ENCODE measurements around the gene IL6. TPM values are rescaled to one million over a fixed set of nuclear protein-coding genes. Genes with fewer than 3 reads are reported as not detected.

Gene IL6
- total and polyA plus RNA-seq, 9 of the 15 experiments (the other 6 are each of a cell fraction or from before 2014, with no cell fraction given), result 0.76 to 2.9 (median 1.5) TPM

DNA sequence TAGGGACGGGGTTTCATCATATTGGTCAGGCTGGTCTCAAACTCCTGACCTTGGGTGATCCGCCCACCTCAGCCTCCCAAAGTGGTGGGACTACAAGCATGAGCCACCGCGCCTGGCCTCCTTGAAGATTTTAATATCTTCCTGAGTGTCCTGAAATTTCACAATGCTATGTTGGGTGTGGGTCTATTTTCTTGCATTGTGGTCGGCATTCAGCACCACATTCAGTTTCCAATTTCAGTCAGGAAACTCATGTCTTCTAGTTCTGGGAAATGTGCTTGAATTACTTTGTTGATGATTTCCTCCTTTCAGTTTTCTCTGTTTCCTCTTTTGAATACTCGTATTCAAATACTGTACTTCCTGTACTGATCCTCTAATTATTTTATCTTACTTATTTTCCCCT, 49.3 kb upstream of the IL6 start (continued):
- TF ChIP-seq KLF16 (IDR thresholded peaks at IDR 0.05) (no peak), ZNF280B (CRISPR knock-in tag; IDR thresholded peaks at IDR 0.05) (no peak), NR2C1 (IDR thresholded peaks at IDR 0.05) (no peak), NR2C1 (tag; IDR thresholded peaks at IDR 0.05) (0 out of 2 replicates have a peak, but pooled peaks have one; percentile 16), CHD1 (IDR thresholded peaks at IDR 0.05; ENCODE audit: low read length) (no peak), ZNF395 (CRISPR knock-in tag; IDR thresholded peaks at IDR 0.05) (0 out of 2 replicates have a peak, but pooled peaks have one; percentile 39), EP400 (IDR thresholded peaks at IDR 0.05) (peak; percentile 31; the same call in 1 of the 2 replicates), FOXK2 (conservative IDR thresholded peaks at IDR 0.05 in 1 of 2, IDR thresholded peaks at IDR 0.05 in 1 of 2; ENCODE audit: low read depth in 2 of 2) (0 out of 4 replicates have a peak, but pooled peaks have one; percentile 36 to 39), MAFK (IDR thresholded peaks at IDR 0.05; ENCODE audit: low read length) (no peak), ZNF589 (CRISPR knock-in tag; IDR thresholded peaks at IDR 0.05; ENCODE audit: low read depth) (no peak), ETV6 (IDR thresholded peaks at IDR 0.05; ENCODE audit: borderline replicate concordance in 1 of 2, low read depth in 2 of 2, low read length in 1 of 2) (0 out of 4 replicates have a peak, but pooled peaks of 1 of the 2 experiments have one; percentile 26), ETV6 (CRISPR knock-in tag; IDR thresholded peaks at IDR 0.05; ENCODE audit: borderline replicate concordance) (no peak), MYNN (IDR thresholded peaks at IDR 0.05) (no peak), MYNN (CRISPR knock-in tag; IDR thresholded peaks at IDR 0.05) (no peak), NR2F6 (CRISPR knock-in tag; IDR thresholded peaks at IDR 0.05) (no peak)
- TF ChIP-seq, protein P1, sequence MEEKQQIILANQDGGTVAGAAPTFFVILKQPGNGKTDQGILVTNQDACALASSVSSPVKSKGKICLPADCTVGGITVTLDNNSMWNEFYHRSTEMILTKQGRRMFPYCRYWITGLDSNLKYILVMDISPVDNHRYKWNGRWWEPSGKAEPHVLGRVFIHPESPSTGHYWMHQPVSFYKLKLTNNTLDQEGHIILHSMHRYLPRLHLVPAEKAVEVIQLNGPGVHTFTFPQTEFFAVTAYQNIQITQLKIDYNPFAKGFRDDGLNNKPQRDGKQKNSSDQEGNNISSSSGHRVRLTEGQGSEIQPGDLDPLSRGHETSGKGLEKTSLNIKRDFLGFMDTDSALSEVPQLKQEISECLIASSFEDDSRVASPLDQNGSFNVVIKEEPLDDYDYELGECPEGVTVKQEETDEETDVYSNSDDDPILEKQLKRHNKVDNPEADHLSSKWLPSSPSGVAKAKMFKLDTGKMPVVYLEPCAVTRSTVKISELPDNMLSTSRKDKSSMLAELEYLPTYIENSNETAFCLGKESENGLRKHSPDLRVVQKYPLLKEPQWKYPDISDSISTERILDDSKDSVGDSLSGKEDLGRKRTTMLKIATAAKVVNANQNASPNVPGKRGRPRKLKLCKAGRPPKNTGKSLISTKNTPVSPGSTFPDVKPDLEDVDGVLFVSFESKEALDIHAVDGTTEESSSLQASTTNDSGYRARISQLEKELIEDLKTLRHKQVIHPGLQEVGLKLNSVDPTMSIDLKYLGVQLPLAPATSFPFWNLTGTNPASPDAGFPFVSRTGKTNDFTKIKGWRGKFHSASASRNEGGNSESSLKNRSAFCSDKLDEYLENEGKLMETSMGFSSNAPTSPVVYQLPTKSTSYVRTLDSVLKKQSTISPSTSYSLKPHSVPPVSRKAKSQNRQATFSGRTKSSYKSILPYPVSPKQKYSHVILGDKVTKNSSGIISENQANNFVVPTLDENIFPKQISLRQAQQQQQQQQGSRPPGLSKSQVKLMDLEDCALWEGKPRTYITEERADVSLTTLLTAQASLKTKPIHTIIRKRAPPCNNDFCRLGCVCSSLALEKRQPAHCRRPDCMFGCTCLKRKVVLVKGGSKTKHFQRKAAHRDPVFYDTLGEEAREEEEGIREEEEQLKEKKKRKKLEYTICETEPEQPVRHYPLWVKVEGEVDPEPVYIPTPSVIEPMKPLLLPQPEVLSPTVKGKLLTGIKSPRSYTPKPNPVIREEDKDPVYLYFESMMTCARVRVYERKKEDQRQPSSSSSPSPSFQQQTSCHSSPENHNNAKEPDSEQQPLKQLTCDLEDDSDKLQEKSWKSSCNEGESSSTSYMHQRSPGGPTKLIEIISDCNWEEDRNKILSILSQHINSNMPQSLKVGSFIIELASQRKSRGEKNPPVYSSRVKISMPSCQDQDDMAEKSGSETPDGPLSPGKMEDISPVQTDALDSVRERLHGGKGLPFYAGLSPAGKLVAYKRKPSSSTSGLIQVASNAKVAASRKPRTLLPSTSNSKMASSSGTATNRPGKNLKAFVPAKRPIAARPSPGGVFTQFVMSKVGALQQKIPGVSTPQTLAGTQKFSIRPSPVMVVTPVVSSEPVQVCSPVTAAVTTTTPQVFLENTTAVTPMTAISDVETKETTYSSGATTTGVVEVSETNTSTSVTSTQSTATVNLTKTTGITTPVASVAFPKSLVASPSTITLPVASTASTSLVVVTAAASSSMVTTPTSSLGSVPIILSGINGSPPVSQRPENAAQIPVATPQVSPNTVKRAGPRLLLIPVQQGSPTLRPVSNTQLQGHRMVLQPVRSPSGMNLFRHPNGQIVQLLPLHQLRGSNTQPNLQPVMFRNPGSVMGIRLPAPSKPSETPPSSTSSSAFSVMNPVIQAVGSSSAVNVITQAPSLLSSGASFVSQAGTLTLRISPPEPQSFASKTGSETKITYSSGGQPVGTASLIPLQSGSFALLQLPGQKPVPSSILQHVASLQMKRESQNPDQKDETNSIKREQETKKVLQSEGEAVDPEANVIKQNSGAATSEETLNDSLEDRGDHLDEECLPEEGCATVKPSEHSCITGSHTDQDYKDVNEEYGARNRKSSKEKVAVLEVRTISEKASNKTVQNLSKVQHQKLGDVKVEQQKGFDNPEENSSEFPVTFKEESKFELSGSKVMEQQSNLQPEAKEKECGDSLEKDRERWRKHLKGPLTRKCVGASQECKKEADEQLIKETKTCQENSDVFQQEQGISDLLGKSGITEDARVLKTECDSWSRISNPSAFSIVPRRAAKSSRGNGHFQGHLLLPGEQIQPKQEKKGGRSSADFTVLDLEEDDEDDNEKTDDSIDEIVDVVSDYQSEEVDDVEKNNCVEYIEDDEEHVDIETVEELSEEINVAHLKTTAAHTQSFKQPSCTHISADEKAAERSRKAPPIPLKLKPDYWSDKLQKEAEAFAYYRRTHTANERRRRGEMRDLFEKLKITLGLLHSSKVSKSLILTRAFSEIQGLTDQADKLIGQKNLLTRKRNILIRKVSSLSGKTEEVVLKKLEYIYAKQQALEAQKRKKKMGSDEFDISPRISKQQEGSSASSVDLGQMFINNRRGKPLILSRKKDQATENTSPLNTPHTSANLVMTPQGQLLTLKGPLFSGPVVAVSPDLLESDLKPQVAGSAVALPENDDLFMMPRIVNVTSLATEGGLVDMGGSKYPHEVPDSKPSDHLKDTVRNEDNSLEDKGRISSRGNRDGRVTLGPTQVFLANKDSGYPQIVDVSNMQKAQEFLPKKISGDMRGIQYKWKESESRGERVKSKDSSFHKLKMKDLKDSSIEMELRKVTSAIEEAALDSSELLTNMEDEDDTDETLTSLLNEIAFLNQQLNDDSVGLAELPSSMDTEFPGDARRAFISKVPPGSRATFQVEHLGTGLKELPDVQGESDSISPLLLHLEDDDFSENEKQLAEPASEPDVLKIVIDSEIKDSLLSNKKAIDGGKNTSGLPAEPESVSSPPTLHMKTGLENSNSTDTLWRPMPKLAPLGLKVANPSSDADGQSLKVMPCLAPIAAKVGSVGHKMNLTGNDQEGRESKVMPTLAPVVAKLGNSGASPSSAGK (IDR thresholded peaks at IDR 0.05), result peak; percentile 62
